Calu3 (cell line): Measurements from ENCODE around the gene SFSWAP. TPM values are rescaled to one million over a fixed set of nuclear protein-coding genes. Genes with fewer than 3 reads are reported as not detected.
"Not testable (repeated sequence)": the region's sequence is repeated elsewhere in the genome, so short reads cannot be mapped to it uniquely, and the experiment has no call there.

ENCODE experiments used
- Bru-seq: library from RNA; stranded (reverse); fragments of 400-500 nt; gene quantifications from one replicate; lab custom pipeline; 2021; lab: Mats Ljungman, UMichigan
- BruChase-seq, 2 experiments: library from RNA; stranded (reverse); fragments of 400-500 nt; gene quantifications; one replicate each; lab custom pipeline; 2021; lab: Mats Ljungman, UMichigan
- BruUV-seq: library from RNA; stranded (reverse); fragments of 400-500 nt; replicated peaks from 2 replicates; lab custom pipeline; 2021; lab: Mats Ljungman, UMichigan
- CTCF ChIA-PET: fragments of 300-600 bp; sonication (Branson Sonifier 250); formaldehyde crosslinking; loops from one replicate; lab custom pipeline; 2022; ENCODE audit warnings: antibody characterized with exemption; lab: Charles Lee
- DNase-seq: peaks from one replicate; pipeline ENCODE4 v3.0.0; 2022
- H3K27ac Mint-ChIP-seq: one replicate; pipeline ENCODE4 v1.8.0; 2022; ENCODE audit warnings: mixed read lengths; ENCODE audit not compliant: unreplicated experiment
- H3K27me3 Mint-ChIP-seq: one replicate; pipeline ENCODE4 v1.8.0; 2022; ENCODE audit warnings: mixed read lengths; ENCODE audit not compliant: unreplicated experiment
- H3K36me3 Mint-ChIP-seq: one replicate; pipeline ENCODE4 v1.8.0; 2022; ENCODE audit warnings: mild to moderate bottlenecking, moderate library complexity, mixed read lengths; ENCODE audit not compliant: insufficient read depth, unreplicated experiment
- H3K4me1 Mint-ChIP-seq: one replicate; pipeline ENCODE4 v1.8.0; 2022; ENCODE audit warnings: mild to moderate bottlenecking, low read depth, mixed read lengths; ENCODE audit not compliant: unreplicated experiment
- H3K4me3 Mint-ChIP-seq: one replicate; pipeline ENCODE4 v1.8.0; 2022; ENCODE audit warnings: mild to moderate bottlenecking, low read depth, moderate library complexity, mixed read lengths; ENCODE audit not compliant: unreplicated experiment
- H3K9me3 Mint-ChIP-seq: one replicate; pipeline ENCODE4 v1.8.0; 2022; ENCODE audit warnings: low read depth, mixed read lengths; ENCODE audit not compliant: unreplicated experiment
- CTCF ChIP-seq: fragments of 200-600 bp; IDR thresholded peaks from one replicate; pipeline ENCODE4 v1.8.0; 2022; ENCODE audit warnings: antibody characterized with exemption; ENCODE audit not compliant: unreplicated experiment
- intact Hi-C: fragments of 100-400 bp; cut with micrococcal nuclease; formaldehyde crosslinking; loops from one replicate; pipeline ENCODE4 v1.10.0; 2022; ENCODE audit not compliant: unreplicated experiment
- long read RNA-seq: library from polyadenylated mRNA; stranded (forward); transcript quantifications from one replicate; pipeline ENCODE4 v2.0.0, GENCODE V29; 2022
- total RNA-seq: library from RNA; stranded (reverse); gene quantifications from 2 replicates; pipeline ENCODE4 v1.2.3, GENCODE V29; 2022

Gene SFSWAP
- total RNA-seq, result 68.4 and 74.2 TPM in 2 replicates
- Bru-seq, nascent RNA, result percentile 92 among the genes with signal in this experiment
- percentile 84 among the genes with signal in this experiment for BruChase-seq, experiment 1, labeled RNA remaining after a 6-hour chase
- BruChase-seq, experiment 2, labeled RNA remaining after a 2-hour chase, result percentile 85 among the genes with signal in this experiment
- long read RNA-seq, transcript SFSWAP-201 (18 exons, 3,246 nt), result major isoform, 10 of 30 reads
- long read RNA-seq, partial matches to known transcripts, result 14 of 30 reads
- long read RNA-seq, other reads (novel, unspliced or antisense), result 6 of 30 reads

DNA sequence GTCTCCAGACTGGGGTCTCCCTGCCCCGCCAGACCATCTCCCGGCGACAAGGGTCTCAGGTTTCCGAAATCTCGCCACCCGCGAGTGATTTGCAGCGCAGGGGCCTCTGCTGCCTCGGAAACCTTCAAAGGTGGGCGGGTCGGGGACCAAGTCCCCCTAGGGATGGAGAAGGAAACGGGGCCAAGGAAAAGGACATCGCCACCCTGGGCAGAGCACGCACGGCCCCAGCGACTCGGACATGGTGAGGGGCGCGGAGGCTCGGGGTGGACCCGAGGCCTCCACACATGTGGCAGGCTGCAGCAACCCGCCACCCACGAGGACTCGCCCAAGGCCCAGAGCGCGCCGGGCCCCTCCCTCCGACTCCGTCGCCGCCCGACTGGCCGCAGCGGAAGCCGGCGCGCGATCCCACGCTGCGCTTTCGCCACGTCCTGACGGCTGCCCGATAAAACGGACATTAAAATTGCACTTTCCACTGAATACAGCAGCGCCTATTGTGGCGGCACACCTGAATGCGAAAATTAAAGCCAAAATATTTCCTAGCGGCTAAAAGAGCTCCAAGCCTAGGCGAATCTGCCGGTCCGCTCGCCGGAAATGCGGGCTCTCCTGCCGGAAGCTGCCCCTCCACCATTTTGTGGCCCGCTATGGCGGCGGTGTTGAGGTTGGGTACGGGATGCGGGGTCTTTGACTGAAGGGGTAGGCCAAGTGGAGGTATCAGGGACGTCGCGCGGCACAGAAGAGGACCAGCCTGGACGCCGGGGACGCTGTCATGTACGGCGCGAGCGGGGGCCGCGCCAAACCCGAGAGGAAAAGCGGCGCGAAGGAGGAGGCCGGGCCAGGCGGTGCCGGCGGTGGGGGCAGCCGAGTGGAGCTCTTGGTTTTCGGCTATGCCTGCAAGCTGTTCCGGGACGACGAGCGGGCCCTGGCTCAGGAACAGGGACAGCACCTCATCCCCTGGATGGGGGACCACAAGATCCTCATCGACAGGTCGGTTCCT, at the start of gene SFSWAP:
Gene SFSWAP, plus strand, starts transcription at position 627 of the 994 bp plus-strand sequence. Its CDS starts 140 bp downstream, at position 767.
- Mint-ChIP-seq H3K4me1 (peaks cover 19% of the 10 kb centered on the region), H3K36me3 (peaks cover 56% of the 10 kb centered on the region), H3K27me3 (peaks cover 25% of the 10 kb centered on the region), H3K4me3 (peak within 1 kb of the TSS; percentile 100), H3K27ac (peak within 1 kb of the TSS; percentile 100), H3K9me3 (peaks cover 11% of the 10 kb centered on the region)
- BruUV-seq, result TSS peak; percentile 85
- CTCF ChIA-PET, result no interaction called here
- intact Hi-C loops, result no loop called here
- peak; percentile 90 for DNase-seq
- peak; percentile 13 for TF ChIP-seq CTCF

GRCh38 chr12:131661170-131661985, 49.5 kb upstream of the SFSWAP start:
- intact Hi-C loops, H3K36me3 Mint-ChIP-seq, DNase-seq, H3K4me1 Mint-ChIP-seq, H3K27ac Mint-ChIP-seq, H3K9me3 Mint-ChIP-seq, H3K4me3 Mint-ChIP-seq, BruUV-seq, CTCF ChIA-PET: not testable (repeated sequence)
- peaks cover 25% of the 10 kb centered on the region for H3K27me3 Mint-ChIP-seq

DNA sequence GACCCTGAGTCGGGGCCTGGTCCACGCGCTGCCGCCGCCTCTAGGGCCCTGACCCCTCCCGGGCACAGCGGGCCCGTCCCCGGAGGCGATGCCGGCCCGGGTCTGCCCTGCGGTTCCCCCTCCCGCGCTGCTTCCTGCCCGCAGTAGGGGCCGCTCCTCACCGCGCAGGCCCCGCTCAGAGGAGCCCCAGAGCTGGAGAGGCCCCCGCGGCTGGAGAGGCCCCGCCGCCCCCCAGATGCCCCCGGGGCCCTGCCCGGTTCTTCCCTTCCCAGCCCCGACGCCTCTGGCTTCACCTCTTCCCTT, 49.0 kb upstream of the SFSWAP start:
- H3K27me3 Mint-ChIP-seq, result peaks cover 31% of the 10 kb centered on the region
- H3K27ac Mint-ChIP-seq, H3K4me1 Mint-ChIP-seq, intact Hi-C loops, DNase-seq, H3K36me3 Mint-ChIP-seq, CTCF ChIA-PET, H3K9me3 Mint-ChIP-seq, BruUV-seq, H3K4me3 Mint-ChIP-seq: not testable (repeated sequence)

GRCh38 chr12:131662346-131662745, 48.5 kb upstream of the SFSWAP start:
- H3K9me3 Mint-ChIP-seq, H3K4me1 Mint-ChIP-seq, H3K36me3 Mint-ChIP-seq, H3K4me3 Mint-ChIP-seq, CTCF ChIA-PET, H3K27ac Mint-ChIP-seq, intact Hi-C loops, DNase-seq, BruUV-seq: not testable (repeated sequence)
- peaks cover 34% of the 10 kb centered on the region for H3K27me3 Mint-ChIP-seq

DNA sequence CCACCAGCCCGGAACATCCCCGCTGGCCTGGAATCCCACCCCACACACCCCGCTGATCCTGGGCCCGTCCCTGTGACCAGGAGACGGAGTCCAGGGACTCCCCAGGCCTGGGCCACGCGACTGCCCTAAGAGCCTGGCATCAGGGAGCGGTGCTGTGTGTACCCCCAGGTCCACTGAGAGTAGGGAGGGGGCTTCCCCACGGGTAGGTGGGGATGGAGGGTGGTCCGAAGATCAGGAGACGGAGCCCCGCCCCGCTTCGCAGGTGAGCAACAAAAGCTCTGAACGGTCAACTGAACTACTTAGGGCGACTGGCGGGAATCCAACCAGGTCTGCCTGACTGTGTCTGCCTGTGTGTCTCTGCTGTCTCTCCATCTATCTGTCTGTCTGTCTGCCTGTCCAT, 45.2 kb upstream of the SFSWAP start:
- H3K36me3 Mint-ChIP-seq, BruUV-seq, H3K4me1 Mint-ChIP-seq, H3K4me3 Mint-ChIP-seq, H3K27ac Mint-ChIP-seq, CTCF ChIA-PET, H3K9me3 Mint-ChIP-seq, DNase-seq: not testable (repeated sequence)
- intact Hi-C loops, result loop anchor here (5.0 kb wide), 1 partner anchor 373 kb away; no protein-coding TSS in a partner anchor
- H3K27me3 Mint-ChIP-seq, result peaks cover 54% of the 10 kb centered on the region

- H3K9me3 Mint-ChIP-seq, H3K4me1 Mint-ChIP-seq, H3K4me3 Mint-ChIP-seq, BruUV-seq, H3K36me3 Mint-ChIP-seq, H3K27ac Mint-ChIP-seq, DNase-seq: not testable (repeated sequence)
- CTCF ChIA-PET, result interaction anchor here (1.1 kb wide), 1 partner anchor 373 kb away, joined by 3 read pairs; no protein-coding TSS in a partner anchor
- H3K27me3 Mint-ChIP-seq, result peaks cover 61% of the 10 kb centered on the region
- intact Hi-C loops, result loop anchor here (5.0 kb wide), 1 partner anchor 374 kb away; no protein-coding TSS in a partner anchor
Measured at GRCh38 chr12:131666486-131666885, 44.4 kb upstream of the SFSWAP start.

- H3K4me3 Mint-ChIP-seq, DNase-seq, H3K4me1 Mint-ChIP-seq, H3K27ac Mint-ChIP-seq, H3K9me3 Mint-ChIP-seq, BruUV-seq, H3K36me3 Mint-ChIP-seq: not testable (repeated sequence)
- H3K27me3 Mint-ChIP-seq, result peaks cover 67% of the 10 kb centered on the region
- CTCF ChIA-PET, result interaction anchor here (1.1 kb wide), 1 partner anchor 374 kb away, joined by 3 read pairs; no protein-coding TSS in a partner anchor
- intact Hi-C loops, result loop anchor here (5.0 kb wide), 1 partner anchor 375 kb away; no protein-coding TSS in a partner anchor
Measured at GRCh38 chr12:131666978-131667601, 43.8 kb upstream of the SFSWAP start.
